Measurements from ENCODE around the gene NUDT19. TPM values are rescaled to one million over a fixed set of nuclear protein-coding genes. Genes with fewer than 3 reads are reported as not detected.
"Not testable (repeated sequence)": the region's sequence is repeated elsewhere in the genome, so short reads cannot be mapped to it uniquely, and the experiment has no call there.

Gene NUDT19
- total and polyA plus RNA-seq, 2 donors from 2014 or later, result 8.8 to 11.7 TPM

- H3K27me3 ChIP-seq (ENCODE audit: control insufficient read depth, insufficient read depth, low read length); H3K9ac ChIP-seq (ENCODE audit: low read length in 3 of 3); H3K27ac ChIP-seq (ENCODE audit: low read depth in 2 of 2, low read length in 2 of 2); FAIRE-seq; H3K4me3 ChIP-seq (ENCODE audit: low read length in 3 of 3); H3K9me3 ChIP-seq (ENCODE audit: control insufficient read depth in 2 of 3, insufficient read depth in 1 of 3, low read length in 3 of 3); H3K36me3 ChIP-seq (ENCODE audit: control insufficient read depth in 2 of 3, insufficient read depth in 3 of 3, low read length in 3 of 3); intact Hi-C loops (cut with DNase I): not testable (repeated sequence)
- H3K4me1 ChIP-seq (ENCODE audit: control insufficient read depth in 2 of 3, insufficient read depth in 2 of 3, low read depth in 1 of 3, low read length in 3 of 3), result peaks cover 0 to 14% (median 7%) of the 10 kb centered on the region in 3 donors
- peak in 1 of 5 donors; percentile 12 for DNase-seq
Measured at GRCh38 chr19:32696771-32697170, 5.2 kb downstream of the NUDT19 start.

DNA sequence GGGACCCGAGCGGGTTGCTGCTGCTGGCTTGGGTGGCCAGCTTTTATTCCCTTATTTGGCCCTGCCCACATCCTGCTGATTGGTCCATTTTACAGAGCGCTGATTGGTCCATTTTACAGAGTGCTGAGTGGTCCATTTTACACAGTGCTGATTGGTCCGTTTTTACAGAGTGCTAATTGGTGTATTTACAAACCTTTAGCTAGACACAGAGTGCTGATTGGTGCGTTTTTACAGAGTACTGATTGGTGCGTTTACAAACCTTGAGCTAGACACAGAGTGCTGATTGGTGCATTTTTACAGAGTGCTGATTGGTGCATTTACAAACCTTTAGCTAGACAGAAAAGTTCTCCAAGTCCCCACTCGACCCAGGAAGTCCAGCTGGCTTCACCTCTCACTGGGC is 8.5 kb downstream of the NUDT19 start:
- H3K4me3 ChIP-seq (ENCODE audit: low read length in 3 of 3); DNase-seq; H3K27me3 ChIP-seq (ENCODE audit: control insufficient read depth, insufficient read depth, low read length); H3K9ac ChIP-seq (ENCODE audit: low read length in 3 of 3); FAIRE-seq; intact Hi-C loops (cut with DNase I); H3K36me3 ChIP-seq (ENCODE audit: control insufficient read depth in 2 of 3, insufficient read depth in 3 of 3, low read length in 3 of 3); H3K9me3 ChIP-seq (ENCODE audit: control insufficient read depth in 2 of 3, insufficient read depth in 1 of 3, low read length in 3 of 3); H3K27ac ChIP-seq (ENCODE audit: low read depth in 2 of 2, low read length in 2 of 2); H3K4me1 ChIP-seq (ENCODE audit: control insufficient read depth in 2 of 3, insufficient read depth in 2 of 3, low read depth in 1 of 3, low read length in 3 of 3): not testable (repeated sequence)

DNA sequence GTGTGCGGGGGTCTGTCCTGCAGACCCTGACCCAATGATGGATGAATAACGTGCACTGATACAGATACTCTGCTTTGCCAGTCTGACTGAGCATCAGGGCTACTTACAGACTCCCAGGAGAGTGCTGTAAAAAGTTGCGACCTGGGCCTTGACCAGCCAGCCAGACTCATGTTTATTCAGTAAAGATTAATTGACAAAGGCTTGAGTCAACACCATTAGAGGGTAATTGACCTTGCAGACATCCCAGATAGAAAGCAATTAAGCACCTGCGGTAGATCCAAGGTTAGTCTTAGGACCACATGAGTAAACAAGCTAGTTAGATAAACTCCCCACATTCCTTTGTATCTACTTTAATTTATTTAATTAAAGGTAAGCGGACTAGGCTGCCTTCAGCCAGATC is 10.4 kb downstream of the NUDT19 start:
- H3K9me3 ChIP-seq (ENCODE audit: control insufficient read depth in 2 of 3, insufficient read depth in 1 of 3, low read length in 3 of 3), result no peaks in the 10 kb centered on the region
- no peaks in the 10 kb centered on the region for H3K27me3 ChIP-seq (ENCODE audit: control insufficient read depth, insufficient read depth, low read length)
- intact Hi-C loops (cut with DNase I), result no loop called here
- H3K4me1 ChIP-seq (ENCODE audit: control insufficient read depth in 2 of 3, insufficient read depth in 2 of 3, low read depth in 1 of 3, low read length in 3 of 3), result no peaks in the 10 kb centered on the region
- no peak overlapping the region for H3K9ac ChIP-seq (ENCODE audit: low read length in 3 of 3)
- no peaks in the 10 kb centered on the region for H3K36me3 ChIP-seq (ENCODE audit: control insufficient read depth in 2 of 3, insufficient read depth in 3 of 3, low read length in 3 of 3)
- H3K27ac ChIP-seq (ENCODE audit: low read depth in 2 of 2, low read length in 2 of 2), result no peak overlapping the region
- TF ChIP-seq, protein P1, sequence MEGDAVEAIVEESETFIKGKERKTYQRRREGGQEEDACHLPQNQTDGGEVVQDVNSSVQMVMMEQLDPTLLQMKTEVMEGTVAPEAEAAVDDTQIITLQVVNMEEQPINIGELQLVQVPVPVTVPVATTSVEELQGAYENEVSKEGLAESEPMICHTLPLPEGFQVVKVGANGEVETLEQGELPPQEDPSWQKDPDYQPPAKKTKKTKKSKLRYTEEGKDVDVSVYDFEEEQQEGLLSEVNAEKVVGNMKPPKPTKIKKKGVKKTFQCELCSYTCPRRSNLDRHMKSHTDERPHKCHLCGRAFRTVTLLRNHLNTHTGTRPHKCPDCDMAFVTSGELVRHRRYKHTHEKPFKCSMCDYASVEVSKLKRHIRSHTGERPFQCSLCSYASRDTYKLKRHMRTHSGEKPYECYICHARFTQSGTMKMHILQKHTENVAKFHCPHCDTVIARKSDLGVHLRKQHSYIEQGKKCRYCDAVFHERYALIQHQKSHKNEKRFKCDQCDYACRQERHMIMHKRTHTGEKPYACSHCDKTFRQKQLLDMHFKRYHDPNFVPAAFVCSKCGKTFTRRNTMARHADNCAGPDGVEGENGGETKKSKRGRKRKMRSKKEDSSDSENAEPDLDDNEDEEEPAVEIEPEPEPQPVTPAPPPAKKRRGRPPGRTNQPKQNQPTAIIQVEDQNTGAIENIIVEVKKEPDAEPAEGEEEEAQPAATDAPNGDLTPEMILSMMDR (IDR thresholded peaks at IDR 0.05; ENCODE audit: borderline replicate concordance, extremely low read depth, insufficient read depth), result no peak
- FAIRE-seq, result no peak
- peak in 2 of 5 donors; percentile 48 to 58 for DNase-seq
- H3K4me3 ChIP-seq (ENCODE audit: low read length in 3 of 3), result no peak overlapping the region

- H3K9me3 ChIP-seq (ENCODE audit: control insufficient read depth in 2 of 3, insufficient read depth in 1 of 3, low read length in 3 of 3); FAIRE-seq; DNase-seq; H3K9ac ChIP-seq (ENCODE audit: low read length in 3 of 3); intact Hi-C loops (cut with DNase I); H3K27me3 ChIP-seq (ENCODE audit: control insufficient read depth, insufficient read depth, low read length); H3K4me3 ChIP-seq (ENCODE audit: low read length in 3 of 3); H3K4me1 ChIP-seq (ENCODE audit: control insufficient read depth in 2 of 3, insufficient read depth in 2 of 3, low read depth in 1 of 3, low read length in 3 of 3); H3K36me3 ChIP-seq (ENCODE audit: control insufficient read depth in 2 of 3, insufficient read depth in 3 of 3, low read length in 3 of 3); H3K27ac ChIP-seq (ENCODE audit: low read depth in 2 of 2, low read length in 2 of 2): not testable (repeated sequence)
Measured at GRCh38 chr19:32704006-32704405, 12.4 kb downstream of the NUDT19 start.

GRCh38 chr19:32708457-32708856 is 16.8 kb downstream of the NUDT19 start:
- intact Hi-C loops (cut with DNase I), result no loop called here
- no peak overlapping the region for H3K4me3 ChIP-seq (ENCODE audit: low read length in 3 of 3)
- H3K36me3 ChIP-seq (ENCODE audit: control insufficient read depth in 2 of 3, insufficient read depth in 3 of 3, low read length in 3 of 3), result peaks cover 0 to 4% (median 0%) of the 10 kb centered on the region in 3 donors
- no peak overlapping the region for H3K9ac ChIP-seq (ENCODE audit: low read length in 3 of 3)
- no peak overlapping the region for H3K27ac ChIP-seq (ENCODE audit: low read depth in 2 of 2, low read length in 2 of 2)
- H3K9me3 ChIP-seq (ENCODE audit: control insufficient read depth in 2 of 3, insufficient read depth in 1 of 3, low read length in 3 of 3), result no peaks in the 10 kb centered on the region
- DNase-seq (peak in 1 of 5 donors; percentile 7), FAIRE-seq (no peak)
- H3K4me1 ChIP-seq (ENCODE audit: control insufficient read depth in 2 of 3, insufficient read depth in 2 of 3, low read depth in 1 of 3, low read length in 3 of 3), result no peaks in the 10 kb centered on the region
- TF ChIP-seq, protein P1 (IDR thresholded peaks at IDR 0.05; ENCODE audit: borderline replicate concordance, extremely low read depth, insufficient read depth), result no peak
- H3K27me3 ChIP-seq (ENCODE audit: control insufficient read depth, insufficient read depth, low read length), result no peaks in the 10 kb centered on the region
